Renal cortical epithelial cell (primary cell): ENCODE data around the gene PA2G4. TPM values are rescaled to one million over a fixed set of nuclear protein-coding genes. Genes with fewer than 3 reads are reported as not detected.

Experiments used
- DNase-seq: peaks from one replicate; pipeline ENCODE4 v3.0.0-alpha.2; 2011; ENCODE audit warnings: low read depth
- total RNA-seq: library from RNA; depleted of rRNA; stranded (reverse); fragments of >200 nt; gene quantifications from 2 replicates; pipeline ENCODE4 v1.2.3, GENCODE V29; 2014

PA2G4 gene
- total RNA-seq, 1 donor from 2014 or later = 159 TPM

DNA sequence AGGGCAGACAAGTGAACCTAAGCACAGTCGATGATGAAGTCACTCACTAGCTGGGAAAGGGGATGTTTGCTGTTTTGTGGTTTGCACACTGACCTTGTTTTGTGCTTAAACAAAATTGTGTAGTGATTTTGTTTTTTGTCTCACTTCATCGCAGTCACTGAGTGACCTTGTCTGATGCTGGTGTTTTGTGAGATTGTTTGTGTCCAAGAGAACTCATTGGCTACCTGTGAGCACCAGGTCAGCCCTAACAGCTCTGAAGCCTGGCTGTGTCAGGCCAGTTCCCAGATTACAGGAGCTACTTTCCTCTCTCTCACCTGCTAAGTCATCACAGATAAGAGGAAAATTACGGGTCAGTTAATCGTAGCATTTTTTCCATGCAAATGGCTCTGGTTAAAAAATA, 19.8 kb downstream of the PA2G4 start:
- DNase-seq = no peak

DNA sequence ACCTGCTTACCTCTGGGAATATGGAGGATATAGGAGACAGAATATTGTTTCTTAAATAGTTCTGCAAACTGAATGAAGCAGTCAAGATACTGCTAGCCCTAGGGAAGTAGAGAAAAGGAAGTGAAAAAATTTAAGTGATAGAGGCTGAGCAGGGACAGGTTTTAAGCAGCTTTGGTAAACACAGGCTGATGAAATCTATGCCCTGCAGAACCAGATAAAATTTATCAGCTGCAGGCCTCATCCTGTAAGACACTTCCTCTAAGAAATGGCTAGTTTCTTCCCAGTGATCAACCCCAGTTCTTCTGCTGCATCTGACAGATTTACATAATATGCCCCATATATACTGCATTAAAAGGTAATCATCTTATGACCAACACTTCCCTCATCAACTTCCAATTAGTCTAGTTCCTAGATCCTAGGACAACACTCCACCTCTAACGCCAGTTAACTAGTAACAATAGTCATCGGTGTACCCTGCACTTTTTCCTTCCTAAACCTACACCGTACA, 22.4 kb downstream of the PA2G4 start:
- DNase-seq = no peak

DNA sequence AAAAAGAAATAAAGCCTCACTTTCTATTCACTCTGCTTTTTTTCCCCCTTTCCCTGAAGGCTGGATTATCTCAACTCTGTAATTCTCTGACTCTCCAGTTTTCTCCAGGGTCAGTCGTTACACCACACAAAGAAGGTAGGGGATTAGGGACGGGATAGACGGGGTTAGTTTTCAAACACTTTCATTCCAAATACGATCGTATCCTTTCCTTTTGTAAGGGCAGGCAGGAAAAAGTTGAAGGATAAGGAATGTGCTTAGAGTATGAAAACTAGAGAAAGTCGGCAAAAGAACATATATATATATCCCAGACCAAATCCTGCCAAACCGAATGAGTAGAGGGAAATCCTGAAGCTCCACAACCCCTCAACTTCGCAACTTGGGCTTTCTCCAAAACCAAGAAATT, 23.1 kb downstream of the PA2G4 start:
- no peak for DNase-seq

DNA sequence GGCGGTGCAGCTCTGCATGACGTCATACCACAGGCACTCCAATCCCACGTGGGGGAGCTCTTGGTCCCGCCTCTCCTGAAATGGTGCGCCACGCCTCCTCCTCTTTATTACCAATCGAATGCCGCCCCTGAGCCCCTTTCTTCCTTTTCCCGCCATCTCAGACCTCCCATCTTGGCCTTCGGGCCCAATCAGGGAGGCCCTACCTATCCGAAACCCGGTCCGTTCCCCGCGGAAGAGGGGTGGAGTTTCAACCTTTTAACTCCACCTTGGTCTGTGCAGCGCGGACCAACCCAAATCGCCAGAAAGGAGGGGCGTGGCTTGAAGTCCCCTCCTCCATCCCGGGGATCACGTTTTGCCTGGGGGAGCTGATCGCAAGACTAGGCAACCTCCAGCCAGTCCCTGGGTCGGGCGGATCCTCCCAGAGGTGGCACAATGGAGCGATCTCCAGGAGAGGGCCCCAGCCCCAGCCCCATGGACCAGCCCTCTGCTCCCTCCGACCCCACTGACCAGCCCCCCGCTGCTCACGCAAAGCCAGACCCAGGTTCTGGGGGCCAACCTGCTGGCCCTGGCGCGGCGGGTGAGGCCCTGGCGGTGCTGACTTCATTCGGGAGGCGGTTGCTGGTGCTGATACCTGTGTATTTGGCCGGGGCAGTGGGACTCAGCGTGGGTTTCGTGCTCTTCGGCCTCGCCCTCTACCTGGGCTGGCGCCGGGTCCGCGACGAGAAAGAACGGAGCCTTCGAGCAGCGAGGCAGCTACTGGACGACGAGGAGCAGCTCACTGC, 23.7 kb downstream of the PA2G4 start, which contains the start of gene ESYT1:
ESYT1 (plus strand) TSS at position 380 of the 782 bp plus-strand sequence; CDS start at position 433, 53 bp downstream.
- DNase-seq = peak; percentile 99

DNA sequence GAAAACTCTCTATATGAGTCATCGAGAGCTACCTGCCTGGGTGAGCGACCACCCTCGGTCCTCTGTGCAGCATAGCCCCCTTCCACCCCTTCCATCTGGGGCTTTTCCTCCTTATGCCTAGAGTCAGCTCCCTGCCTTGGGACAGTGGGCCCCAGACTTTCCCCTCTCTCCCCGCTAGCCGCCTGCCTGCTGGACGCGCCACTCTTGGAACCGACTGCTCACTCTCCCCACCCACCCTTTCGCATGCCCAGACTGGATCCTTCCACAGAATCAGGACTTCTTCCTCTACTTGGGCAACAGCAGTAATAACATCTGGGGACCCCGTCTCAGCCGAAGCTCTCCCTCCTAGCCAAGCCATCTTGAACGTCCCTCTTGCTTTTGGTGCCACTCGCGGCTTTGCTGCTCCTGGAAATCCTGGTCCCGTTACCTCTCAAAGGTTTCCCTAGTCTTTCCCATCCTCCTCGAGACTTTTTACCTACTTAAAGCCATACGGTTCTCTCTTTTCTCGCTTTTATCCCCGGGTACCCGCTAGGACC, 24.4 kb downstream of the PA2G4 start:
- no peak for DNase-seq

DNA sequence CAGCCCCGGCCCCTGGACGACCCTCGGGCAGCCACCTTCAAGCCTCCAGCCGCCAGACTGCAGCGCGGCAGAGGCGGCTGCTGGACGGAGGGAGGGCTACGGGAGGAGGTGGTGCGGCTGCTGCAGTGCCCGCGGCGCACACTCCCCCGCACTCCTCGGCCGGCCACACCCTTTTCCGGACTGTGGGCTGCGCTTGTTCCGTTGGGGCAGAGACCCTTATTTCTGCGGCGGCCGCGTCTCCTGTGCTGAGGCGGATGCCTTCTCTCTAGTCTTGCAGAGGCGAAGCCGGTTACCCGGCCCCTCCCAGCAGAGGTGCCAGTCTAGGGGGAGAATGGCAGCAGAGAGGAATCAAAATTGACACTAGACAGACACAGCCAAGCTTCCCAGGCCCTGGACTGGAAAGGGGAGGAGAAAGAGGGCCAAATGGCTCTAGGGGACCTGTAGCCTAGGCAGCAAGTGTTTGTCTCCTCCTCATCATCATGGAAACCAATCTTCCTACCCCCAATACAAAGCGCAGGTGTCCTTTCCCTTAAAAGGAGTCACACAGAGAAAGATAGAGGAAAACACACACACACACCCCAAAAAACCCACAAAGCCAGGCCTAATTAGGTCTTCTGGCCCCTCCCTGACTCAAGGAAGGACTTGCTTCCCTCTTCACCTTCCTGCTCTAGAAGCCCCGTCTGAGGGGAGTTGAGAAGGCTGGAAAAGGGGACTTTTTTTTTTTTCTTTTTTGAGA, 25.0 kb downstream of the PA2G4 start:
- no peak for DNase-seq

DNA sequence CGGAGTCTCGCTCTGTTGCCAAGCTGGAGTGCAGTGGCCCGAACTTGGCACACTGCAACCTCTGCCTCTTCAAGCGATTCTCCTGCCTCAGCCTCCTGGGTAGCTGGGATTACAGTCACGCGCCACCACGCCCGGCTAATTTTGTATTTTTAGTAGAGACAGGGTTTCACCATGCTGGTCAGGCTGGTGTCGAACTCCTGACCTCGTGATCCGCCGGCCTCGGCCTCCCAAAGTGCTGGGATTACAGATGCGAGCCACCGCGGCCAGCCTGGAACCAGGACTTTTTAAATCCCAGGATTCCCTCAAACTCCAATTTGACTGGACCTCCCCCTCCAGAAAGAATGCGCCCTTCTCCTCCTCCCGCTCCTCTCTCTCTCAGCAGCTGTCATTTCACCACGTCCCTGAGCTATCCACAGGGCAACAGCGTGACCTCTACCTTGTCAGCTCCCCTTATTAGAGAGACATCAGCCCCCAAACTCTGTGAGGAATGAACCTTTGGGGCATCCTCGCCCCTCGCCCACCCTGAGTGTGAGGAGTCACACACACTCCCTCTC, 25.7 kb downstream of the PA2G4 start:
- DNase-seq = no peak

DNA sequence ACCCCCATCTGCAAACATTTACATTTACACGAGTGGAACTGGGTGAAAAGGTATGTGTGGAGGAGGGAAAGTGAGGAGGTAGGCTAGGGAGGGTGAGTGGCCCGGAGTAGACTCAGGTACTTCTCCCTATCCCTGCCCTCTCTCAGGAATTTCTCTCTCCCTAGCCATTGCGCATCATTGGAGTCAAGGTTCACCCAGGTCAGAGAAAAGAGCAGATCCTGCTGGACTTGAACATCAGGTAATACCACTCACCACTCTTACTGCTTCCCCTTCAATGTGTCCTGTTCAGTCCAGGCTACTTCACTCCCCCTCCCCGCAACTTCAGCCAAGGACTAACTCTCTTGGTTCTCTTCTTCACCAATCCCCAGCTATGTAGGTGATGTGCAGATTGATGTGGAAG, 26.5 kb downstream of the PA2G4 start:
- DNase-seq = no peak

DNA sequence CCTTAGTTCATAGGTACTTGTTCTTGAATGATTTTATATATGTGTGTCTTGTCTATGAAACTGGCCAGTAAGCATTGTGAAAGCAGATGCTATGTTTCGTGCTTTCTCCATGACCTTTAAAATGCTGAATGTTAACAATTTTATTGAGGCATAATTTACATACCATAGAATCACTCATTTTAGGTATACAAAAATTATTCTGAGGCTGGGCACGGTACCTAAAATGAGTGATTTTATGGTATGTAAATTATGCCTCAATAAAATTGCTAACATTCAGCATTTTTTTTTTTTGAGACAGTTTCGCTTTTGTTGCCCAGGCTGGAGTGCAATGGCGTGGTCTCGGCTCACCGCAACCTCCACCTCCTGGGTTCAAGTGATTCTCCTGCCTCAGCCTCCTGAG, 30.5 kb downstream of the PA2G4 start:
- no peak for DNase-seq

DNA sequence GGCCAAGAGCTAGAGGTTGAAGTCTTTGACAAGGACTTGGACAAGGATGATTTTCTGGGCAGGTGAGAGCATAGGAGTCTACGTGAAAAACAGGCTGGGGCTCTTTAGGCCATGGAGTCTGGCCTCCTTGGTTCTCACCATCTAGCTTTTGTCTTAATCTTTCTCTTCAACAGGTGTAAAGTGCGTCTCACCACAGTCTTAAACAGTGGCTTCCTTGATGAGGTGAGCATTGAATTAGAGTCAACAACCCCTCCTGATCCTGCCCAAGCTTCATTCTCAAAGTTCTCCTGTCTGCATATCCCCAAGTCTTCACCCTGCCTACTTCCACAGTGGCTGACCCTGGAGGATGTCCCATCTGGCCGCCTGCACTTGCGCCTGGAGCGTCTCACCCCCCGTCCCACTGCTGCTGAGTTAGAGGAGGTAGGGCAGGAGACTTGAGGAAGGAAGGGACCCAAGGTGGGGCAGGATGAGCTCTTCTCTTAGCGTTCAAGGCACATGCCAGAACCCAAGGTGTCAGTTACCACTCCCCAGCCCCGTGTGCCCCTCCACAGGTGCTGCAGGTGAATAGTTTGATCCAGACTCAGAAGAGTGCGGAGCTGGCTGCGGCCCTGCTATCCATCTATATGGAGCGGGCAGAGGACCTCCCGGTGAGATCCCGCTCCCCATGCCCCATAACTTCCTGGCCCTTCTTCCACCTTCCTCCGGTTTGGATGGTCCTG, 33.7 kb downstream of the PA2G4 start:
- DNase-seq = no peak

DNA sequence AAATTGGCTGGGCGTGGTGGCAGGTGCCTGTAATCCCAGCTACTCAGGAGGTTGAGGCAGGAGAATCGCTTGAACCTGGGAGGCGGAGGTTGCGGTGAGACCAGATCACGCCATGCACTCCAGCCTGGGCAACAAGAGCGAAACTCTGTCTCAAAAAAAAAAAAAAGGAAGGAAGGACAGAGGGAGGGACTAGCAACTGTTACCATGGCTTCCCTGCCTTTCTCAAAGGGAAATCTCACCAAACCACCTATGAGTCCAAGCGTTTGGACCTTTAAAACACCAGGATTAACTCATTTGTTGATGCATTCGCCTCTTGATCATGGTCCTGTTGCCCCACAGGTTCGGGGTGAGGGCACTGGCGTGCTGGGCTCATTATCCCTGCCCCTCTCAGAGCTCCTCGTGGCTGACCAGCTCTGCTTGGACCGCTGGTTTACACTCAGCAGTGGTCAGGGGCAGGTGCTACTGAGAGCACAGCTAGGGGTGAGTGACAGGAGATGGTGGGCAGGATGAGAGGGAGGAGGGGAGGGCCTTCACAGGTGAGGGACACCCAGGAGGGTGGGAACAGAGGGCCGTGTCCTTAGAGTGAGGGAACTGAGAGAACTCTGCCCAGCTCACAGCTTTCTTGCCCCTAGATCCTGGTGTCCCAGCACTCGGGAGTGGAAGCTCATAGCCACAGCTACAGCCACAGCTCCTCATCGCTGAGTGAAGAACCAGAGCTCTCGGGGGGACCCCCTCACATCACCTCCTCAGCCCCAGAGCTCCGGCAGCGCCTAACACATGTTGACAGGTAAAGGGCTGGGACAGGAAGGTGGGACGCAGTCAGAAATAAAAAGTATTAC, 37.8 kb downstream of the PA2G4 start:
- no peak for DNase-seq

DNA sequence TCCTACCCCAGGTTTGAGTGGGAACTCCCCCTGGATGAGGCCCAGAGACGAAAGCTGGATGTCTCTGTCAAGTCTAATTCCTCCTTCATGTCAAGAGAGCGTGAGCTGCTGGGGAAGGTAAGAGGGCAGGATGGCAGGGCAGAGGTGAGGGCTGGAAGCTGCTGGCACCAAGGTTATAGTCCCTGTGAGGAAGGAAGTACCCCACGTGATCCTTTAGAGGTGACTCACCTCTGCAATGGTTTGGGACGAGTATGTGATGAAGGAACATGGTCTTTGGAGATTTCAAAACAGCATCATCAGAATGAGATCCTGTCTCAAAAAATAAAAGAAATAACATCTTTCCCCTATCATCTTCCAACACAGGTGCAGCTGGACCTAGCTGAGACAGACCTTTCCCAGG, 38.9 kb downstream of the PA2G4 start:
- no peak for DNase-seq

DNA sequence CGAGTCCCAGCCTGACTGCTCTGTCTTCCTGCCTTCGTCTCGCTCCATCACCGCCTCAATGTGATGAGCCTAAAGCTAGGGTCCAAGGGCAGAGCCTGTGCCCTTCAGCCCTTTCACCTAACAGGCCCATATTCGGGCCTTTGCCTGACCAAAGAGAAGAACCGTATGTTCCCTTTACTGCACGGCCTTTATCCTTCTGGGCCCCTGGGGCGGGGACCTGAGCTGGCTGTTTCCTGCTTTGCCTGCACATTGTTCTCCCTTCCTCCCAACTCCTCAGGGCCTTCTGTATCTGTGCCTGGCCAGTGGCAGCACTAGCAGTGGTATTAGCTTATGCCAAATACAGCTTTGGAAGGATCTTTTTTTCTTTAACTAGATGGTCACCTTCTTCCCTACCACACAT, 39.5 kb downstream of the PA2G4 start:
- DNase-seq = no peak

DNA sequence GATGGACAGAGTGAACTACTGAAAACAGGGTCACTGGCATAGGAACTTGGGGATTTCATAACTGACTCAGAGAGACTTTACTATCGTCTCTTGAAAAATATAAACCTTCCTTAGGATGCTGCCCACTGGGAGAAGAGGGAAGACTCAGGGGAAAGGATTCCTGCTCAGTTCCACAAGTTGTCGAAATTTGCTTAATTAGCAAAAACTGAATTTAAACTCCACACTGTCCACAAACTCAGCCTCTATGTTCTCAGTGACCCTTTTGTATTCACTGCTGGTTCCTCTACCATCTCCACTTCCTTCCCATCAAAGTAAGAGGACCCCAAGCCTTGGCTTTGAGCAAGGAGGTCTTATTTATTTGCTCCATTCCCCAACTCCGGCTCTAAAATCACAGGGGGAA, 40.9 kb downstream of the PA2G4 start:
- no peak for DNase-seq

DNA sequence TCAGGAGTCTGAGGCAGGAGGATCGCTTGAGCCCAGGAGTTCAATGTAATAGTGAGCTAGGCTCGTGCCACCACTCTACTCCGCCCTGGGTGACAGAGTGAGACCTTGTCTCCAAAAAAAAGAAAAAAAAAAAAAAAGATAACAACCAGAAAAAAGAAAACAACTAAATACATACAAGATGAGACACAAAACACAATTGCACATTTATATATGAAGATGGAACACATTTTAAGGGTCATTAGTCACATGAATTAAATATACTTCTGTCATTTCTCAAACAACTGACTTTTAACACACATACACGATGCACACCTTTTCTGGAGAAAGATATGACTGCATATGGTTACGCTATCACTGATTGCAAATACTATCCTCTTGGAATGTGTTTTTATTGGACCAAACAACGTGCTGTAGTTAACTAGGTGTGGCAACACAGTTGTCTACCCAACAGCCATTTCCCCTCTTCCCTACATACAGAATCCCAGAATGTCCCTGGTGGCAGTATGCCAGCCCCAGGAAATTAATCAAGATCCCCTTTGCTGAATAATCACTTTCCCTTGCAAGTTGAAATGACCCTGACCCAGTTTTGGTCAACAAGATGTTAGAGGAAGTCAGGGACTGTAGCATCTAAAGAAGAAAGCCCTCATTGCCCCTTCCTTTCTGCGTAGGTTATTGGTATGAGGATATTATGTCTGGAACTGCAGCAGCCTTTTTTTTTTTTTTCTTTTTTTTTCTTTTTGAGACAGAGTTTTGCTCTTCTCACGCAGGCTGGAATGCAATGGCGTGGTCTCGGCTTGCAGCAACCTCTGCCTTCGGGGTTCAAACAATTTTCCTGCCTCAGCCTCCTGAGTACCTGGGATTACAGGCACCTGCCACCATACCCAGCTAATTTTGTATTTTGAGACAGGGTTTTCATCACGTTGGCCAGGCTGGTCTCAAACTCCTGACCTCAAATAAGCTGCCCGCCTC, 42.4 kb downstream of the PA2G4 start:
- DNase-seq = no peak

DNA sequence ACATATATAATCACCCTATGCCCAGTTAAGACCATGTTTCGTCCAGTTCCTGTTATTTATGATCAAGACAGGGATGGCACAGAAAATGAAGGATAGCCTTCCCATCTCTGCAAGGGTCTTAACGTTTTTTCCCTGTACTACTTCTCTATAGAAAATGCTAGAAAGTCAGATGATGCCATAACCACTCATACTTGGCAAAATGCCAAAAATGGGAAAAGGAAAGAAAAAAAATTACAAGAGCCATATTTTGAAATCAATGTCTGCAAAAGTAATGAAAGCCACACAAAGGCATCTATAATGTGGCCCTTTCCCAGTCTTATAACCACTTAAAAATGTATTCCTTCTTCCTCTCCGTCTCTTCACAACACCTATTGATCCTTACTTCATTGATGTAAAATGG, 46.2 kb downstream of the PA2G4 start:
- DNase-seq = no peak

DNA sequence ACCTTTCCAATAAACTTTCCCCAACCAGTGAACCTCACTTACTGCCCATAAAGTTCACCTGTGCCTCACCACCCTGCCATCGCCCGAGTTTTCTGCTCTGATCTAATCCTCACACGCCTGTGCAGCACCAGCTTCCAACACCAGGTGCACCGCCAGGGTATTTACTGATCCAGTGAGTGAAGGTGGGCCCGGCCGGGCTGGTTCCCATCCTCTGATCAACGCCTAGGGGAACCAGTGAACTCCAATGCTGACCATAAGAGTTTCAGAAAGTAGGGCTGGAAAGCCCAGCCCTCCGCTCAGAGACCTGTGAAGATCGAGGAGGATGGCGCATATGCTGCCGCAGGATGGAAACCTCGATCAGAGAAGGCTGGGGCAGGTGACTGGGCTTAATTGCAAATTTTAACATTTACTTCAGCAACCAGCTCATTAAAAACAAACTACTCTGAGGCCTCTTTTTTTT, 47.3 kb downstream of the PA2G4 start:
- DNase-seq = peak; percentile 36

DNA sequence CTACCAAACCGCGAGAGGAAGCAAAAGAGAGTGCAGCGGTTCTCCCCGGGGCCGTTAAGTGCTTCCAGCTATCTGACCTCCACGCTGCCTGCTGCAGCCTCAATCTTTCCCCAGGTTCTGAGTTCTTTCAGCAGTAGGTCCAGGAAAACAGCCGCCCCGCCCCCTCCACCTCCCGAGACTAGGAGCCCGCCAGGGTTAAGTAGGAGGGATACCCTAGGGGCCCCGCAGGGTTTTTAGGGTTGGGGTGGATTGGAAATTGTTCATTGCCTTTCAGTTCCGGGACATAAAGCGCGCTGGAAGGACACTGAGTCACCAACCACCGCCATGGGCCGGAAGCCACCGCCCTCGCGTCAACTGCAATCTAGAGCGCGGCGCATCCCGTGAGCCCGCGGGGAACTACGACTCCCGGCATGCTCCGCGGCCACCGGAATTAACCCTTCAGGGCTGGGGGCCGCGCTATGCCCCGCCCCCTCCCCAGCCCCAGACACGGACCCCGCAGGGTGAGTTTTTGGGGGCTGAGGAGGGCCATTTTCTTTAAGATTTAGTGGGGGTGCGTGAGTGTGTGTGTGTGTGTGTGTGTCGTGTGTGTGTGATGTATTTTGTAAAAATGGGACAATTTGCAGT, 47.9 kb downstream of the PA2G4 start, which contains the start of gene MYL6B:
MYL6B (plus strand) TSS at position 456 of the 624 bp plus-strand sequence. CDS start 1,332 bp downstream, outside the sequence.
- peak; percentile 82 for DNase-seq
